GM18861 (cell line): ENCODE measurements around the gene ECPAS.
"Not testable (repeated sequence)": the region's sequence is repeated elsewhere in the genome, so short reads cannot be mapped to it uniquely, and the experiment has no call there.

Experiments
- ATAC-seq: cut with Tn5 transposase; IDR thresholded peaks from one replicate; pipeline ENCODE4 v1.9.1; 2021; ENCODE audit not compliant: unreplicated experiment

ECPAS gene

GRCh38 chr9:111350556-111350955, 133.6 kb downstream of the ECPAS start:
- ATAC-seq = no peak

DNA sequence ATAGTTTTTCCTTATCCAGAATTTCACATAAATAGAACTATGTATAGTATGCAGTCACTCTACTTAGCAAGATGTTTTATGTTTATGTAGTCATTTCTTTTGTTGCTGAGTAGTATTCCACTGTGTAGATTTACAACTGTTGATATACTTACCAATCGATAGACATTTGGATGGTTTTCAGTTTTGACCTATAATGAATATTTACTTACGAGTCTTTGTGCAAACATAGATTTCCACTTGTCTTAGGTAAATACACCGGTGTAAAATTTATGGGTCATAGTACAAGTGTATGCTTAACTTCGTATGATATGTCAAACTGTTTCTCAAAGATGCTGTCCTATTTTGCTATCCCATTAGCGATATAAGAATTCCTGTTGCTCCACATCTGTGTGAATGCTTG, 134.4 kb downstream of the ECPAS start:
- ATAC-seq = no peak

- no peak for ATAC-seq
Measured at GRCh38 chr9:111348821-111349271, 135.3 kb downstream of the ECPAS start.

GRCh38 chr9:111334318-111334863, 149.8 kb downstream of the ECPAS start:
- ATAC-seq = not testable (repeated sequence)

DNA sequence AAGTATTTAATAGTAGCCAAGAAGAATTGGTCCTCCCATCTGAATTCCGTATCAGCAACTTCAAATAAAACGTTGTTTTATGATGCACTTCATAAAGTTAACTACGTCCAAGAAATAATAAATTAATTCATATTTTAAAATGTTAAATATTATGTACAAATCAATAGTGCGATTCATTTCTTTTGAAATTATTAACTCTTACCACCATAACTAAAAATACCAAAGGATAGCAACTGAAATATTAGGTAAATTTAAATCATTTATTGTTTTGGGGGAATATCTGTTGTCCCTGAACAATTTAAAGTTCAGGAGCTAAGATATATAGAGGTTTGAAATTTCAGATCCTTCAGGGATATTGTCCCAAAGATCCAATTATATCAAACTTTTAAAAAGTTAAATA, 154.1 kb downstream of the ECPAS start, which contains the start of gene OR2K2:
Gene OR2K2, minus strand, starts transcription at position 101 of the 400 bp plus-strand sequence. CDS start 1,791 bp downstream, outside the sequence.
- ATAC-seq = no peak

DNA sequence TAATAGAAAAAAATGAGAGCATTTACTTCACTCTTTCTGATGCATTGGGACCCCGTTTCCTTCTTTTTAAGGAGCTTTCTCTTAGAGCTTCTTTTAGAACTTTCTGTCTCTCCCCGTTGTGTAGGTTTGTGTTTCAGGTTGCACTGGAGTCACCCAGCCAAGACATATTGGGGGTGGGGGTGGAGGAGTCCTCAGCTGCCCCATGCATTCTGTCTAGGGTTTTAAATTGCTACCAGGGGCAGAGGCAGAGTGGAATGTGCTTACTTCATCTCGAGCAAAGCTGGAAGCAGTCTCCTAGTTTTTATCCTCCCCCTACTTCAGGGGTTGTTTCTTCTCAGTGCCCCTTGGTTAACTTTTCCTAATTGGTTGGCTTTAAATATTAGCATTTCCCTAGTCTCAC, 163.6 kb downstream of the ECPAS start:
- no peak for ATAC-seq

GRCh38 chr9:111316796-111317195, 167.4 kb downstream of the ECPAS start:
- no peak for ATAC-seq
